AG04450 (cell line): ENCODE results near the gene MAP4K2. TPM values are rescaled to one million over a fixed set of nuclear protein-coding genes. Genes with fewer than 3 reads are reported as not detected.

Experiments
- CTCF ChIA-PET: fragments of 300-600, 350-600 bp; formaldehyde crosslinking; extraction: SDS; loops from one replicate; lab custom pipeline; 2022; ENCODE audit warnings: antibody characterized with exemption, inconsistent platforms; lab: Charles Lee
- POLR2A ChIA-PET: fragments of 350-600 bp; formaldehyde crosslinking; extraction: SDS; loops from one replicate; lab custom pipeline; 2021; ENCODE audit warnings: antibody characterized with exemption, inconsistent platforms; lab: Yijun Ruan, JAX
- DNase-seq: peaks from one replicate; pipeline ENCODE4 v3.0.0-alpha.2; 2011; ENCODE audit warnings: low read depth, low spot score
- H3K27ac ChIP-seq: one replicate; pipeline ENCODE4 v1.5.1; 2012; ENCODE audit warnings: low read depth, low read length, control low read depth
- H3K27me3 ChIP-seq: one replicate; pipeline ENCODE4 v1.6.0; 2012; ENCODE audit warnings: low read length; ENCODE audit not compliant: control insufficient read depth, insufficient read depth
- H3K4me3 ChIP-seq: 2 replicates; pipeline ENCODE4 v1.5.1; 2011; ENCODE audit warnings: mild to moderate bottlenecking, low read depth, low read length, control low read depth
- H3K9me3 ChIP-seq: 2 replicates; pipeline ENCODE4 v1.5.1; 2012; ENCODE audit warnings: low read length; ENCODE audit not compliant: control insufficient read depth, insufficient read depth
- CTCF ChIP-seq: IDR thresholded peaks from 2 replicates; pipeline ENCODE4 v1.5.1; 2011; ENCODE audit warnings: low read depth, low read length, control low read depth, inconsistent platforms
- polyA plus RNA-seq: library from polyadenylated mRNA; depleted of rRNA; stranded (reverse); fragments of >200 nt; gene quantifications from 2 replicates; pipeline ENCODE4 v1.2.3, GENCODE V29; 2011

Gene MAP4K2
- polyA plus RNA-seq, 1 experiment, result 9.9 TPM

- no peaks in the 10 kb centered on the region for H3K9me3 ChIP-seq
- no peak overlapping the region for H3K4me3 ChIP-seq
- no peak for TF ChIP-seq CTCF
- ChIA-PET CTCF (interaction anchor here (0.5 to 8.3 kb wide), 12 partner anchors 23 to 407 kb away, joined by 3 to 86 read pairs (median 4); partner anchors contain the start of genes ARL2 and BATF2), POLR2A (interaction anchor here (0.6 to 1.4 kb wide), 4 partner anchors 32 to 45 kb away, joined by 3 to 8 read pairs (median 3); no protein-coding TSS in a partner anchor)
- no peak overlapping the region for H3K27ac ChIP-seq
- no peak for DNase-seq
- no peaks in the 10 kb centered on the region for H3K27me3 ChIP-seq
Observed at GRCh38 chr11:64845129-64845775, 42.2 kb upstream of the MAP4K2 start.

- POLR2A ChIA-PET, result interaction anchor here (0.6 to 1.2 kb wide), 5 partner anchors 20 to 45 kb away, joined by 3 to 8 read pairs (median 3); no protein-coding TSS in a partner anchor
Observed at GRCh38 chr11:64844330-64845128, 41.5 kb upstream of the MAP4K2 start, which contains the start of gene CDC42BPG. Gene CDC42BPG, minus strand, starts transcription at chr11:64844653. Its CDS starts 84 bp downstream, at chr11:64844569.

DNA sequence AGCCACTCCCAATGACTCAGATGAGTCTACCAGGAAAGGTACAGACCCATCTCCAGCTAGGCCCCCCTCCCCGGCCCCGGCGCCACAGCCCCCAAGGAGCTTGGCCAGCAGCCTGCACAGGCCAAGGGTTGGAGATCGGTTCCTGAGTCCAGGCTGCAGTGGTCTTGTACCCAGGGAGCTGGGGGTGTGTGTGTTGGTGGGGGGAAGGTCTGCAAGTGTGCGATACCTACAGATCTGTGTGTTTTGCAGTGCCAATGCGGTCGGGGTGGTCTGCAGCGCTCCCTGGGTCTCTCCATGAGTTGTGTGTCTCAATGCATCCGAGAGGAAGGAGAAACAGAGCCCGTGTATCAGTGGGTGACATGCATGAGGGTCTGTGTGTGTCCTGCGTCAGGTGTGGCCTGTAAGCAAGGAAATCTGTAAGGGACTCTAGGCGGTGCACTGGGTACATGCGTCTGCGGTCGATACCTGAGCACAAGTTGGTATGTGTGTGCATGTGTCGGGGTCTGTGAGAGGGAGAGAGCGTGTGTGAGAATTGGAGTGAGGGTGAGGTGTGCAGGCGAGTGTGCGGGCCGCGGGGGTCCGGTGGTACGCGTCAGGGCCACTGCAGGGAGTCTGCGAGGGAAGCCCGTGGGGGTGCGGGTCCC is 40.8 kb upstream of the MAP4K2 start:
- POLR2A ChIA-PET, result interaction anchor here (0.6 to 1.1 kb wide), 4 partner anchors 20 to 272 kb away, joined by 3 to 6 read pairs (median 4); no protein-coding TSS in a partner anchor
- H3K4me3 ChIP-seq, result no peak overlapping the region

More at GRCh38 chr11:64844330-64845128, 41.5 kb upstream of the MAP4K2 start, which contains the start of gene CDC42BPG:
- CTCF ChIA-PET, result interaction anchor here (0.6 to 8.3 kb wide), 17 partner anchors 8 to 231 kb away, joined by 3 to 86 read pairs (median 4); partner anchors contain the start of genes BATF2, EHD1 and PPP2R5B
- TF ChIP-seq CTCF, result peak; percentile 59
- no peak within 1 kb of the TSS for H3K27ac ChIP-seq
- H3K4me3 ChIP-seq, result peak within 1 kb of the TSS; percentile 20; the same call in 1 of the 2 replicates
- H3K27me3 ChIP-seq, result no peaks in the 10 kb centered on the region
- H3K9me3 ChIP-seq, result no peaks in the 10 kb centered on the region
- no peak for DNase-seq

More for the DNA sequence above, 40.8 kb upstream of the MAP4K2 start:
- CTCF ChIA-PET, result interaction anchor here (0.6 to 8.3 kb wide), 15 partner anchors 11 to 509 kb away, joined by 3 to 86 read pairs (median 4); partner anchors contain the start of genes BATF2, EHD1 and PPP2R5B
- DNase-seq, result no peak
- Histone ChIP-seq H3K27me3 (no peaks in the 10 kb centered on the region), H3K27ac (no peak overlapping the region), H3K9me3 (no peaks in the 10 kb centered on the region)
- TF ChIP-seq CTCF, result no peak
